HepG2 (cell line): ENCODE results near the gene TAF12. TPM values are rescaled to one million over a fixed set of nuclear protein-coding genes. Genes with fewer than 3 reads are reported as not detected.
A peak's percentile ranks its signal among the peaks of the same experiment; 100 is the strongest.

Source experiments
- CEBPZ ChIP-seq: IDR thresholded peaks from 2 replicates; pipeline ENCODE4 v1.6.1; 2012; ENCODE audit warnings: low read length, improper control_type of control experiment
- GMEB1 ChIP-seq: sonication (generic); formaldehyde crosslinking; IDR thresholded peaks from 2 replicates; pipeline ENCODE4 v1.5.1; 2020; ENCODE audit warnings: missing genetic modification reagents, mild to moderate bottlenecking, borderline replicate concordance
- HMGA1 ChIP-seq: sonication (generic); formaldehyde crosslinking; conservative IDR thresholded peaks from 2 replicates; pipeline ENCODE4 v1.4.0; 2020; ENCODE audit warnings: missing genetic modification reagents
- HNF4G ChIP-seq, 2 experiments: sonication (generic) in 1 of 2; formaldehyde crosslinking in 1 of 2; IDR thresholded peaks; 2 replicates each; pipeline versions ENCODE4 v1.4.0 to v1.6.1; 2011 to 2020; ENCODE audit warnings: borderline replicate concordance in 2 of 2, low read depth in 2 of 2, mild to moderate bottlenecking in 2 of 2, low read length in 1 of 2, missing genetic modification reagents in 1 of 2, moderate library complexity in 1 of 2
- HNRNPH1 ChIP-seq: fragments of 200-400 bp; formaldehyde crosslinking; optimal IDR thresholded peaks from 2 replicates; pipeline ENCODE3; 2017; ENCODE audit warnings: mild to moderate bottlenecking, low read depth, low read length
- IKZF1 ChIP-seq: fragments of 450-650 bp; IDR thresholded peaks from 2 replicates; pipeline ENCODE4 v1.7.1; 2016
- NFYC ChIP-seq: IDR thresholded peaks from 2 replicates; pipeline ENCODE4 v1.6.1; 2016; ENCODE audit warnings: missing genetic modification reagents, missing compliant biosample characterization
- POGZ ChIP-seq: sonication (generic); formaldehyde crosslinking; IDR thresholded peaks from 2 replicates; pipeline ENCODE4 v1.4.0; 2020; ENCODE audit warnings: mild to moderate bottlenecking, missing genetic modification reagents
- SKIL ChIP-seq: sonication (generic); formaldehyde crosslinking; IDR thresholded peaks from 2 replicates; pipeline ENCODE4 v1.8.0; 2022; ENCODE audit warnings: missing genetic modification reagents, mild to moderate bottlenecking, moderate library complexity, borderline replicate concordance
- SOX6 ChIP-seq, 2 experiments: fragments of 450-650 bp in 1 of 2; sonication (generic) in 1 of 2; formaldehyde crosslinking in 1 of 2; IDR thresholded peaks; 2 replicates each; pipeline versions ENCODE4 v1.4.0 to v1.6.1; 2017 to 2020; ENCODE audit warnings: antibody characterized with exemption in 1 of 2, mild to moderate bottlenecking in 1 of 2, missing genetic modification reagents in 1 of 2
- SRF ChIP-seq: IDR thresholded peaks from 2 replicates; pipeline ENCODE4 v1.6.1; 2011; ENCODE audit warnings: mild to moderate bottlenecking, low read depth, low read length, moderate library complexity
- STAT5B ChIP-seq: sonication (generic); formaldehyde crosslinking; IDR thresholded peaks from 2 replicates; pipeline ENCODE4 v1.4.0; 2020; ENCODE audit warnings: missing genetic modification reagents
- ZBTB14 ChIP-seq: sonication (generic); formaldehyde crosslinking; IDR thresholded peaks from 2 replicates; pipeline ENCODE4 v1.4.0; 2020; ENCODE audit warnings: missing genetic modification reagents
- ZMYM3 ChIP-seq: sonication (generic); formaldehyde crosslinking; IDR thresholded peaks from 2 replicates; pipeline ENCODE4 v1.5.1; 2020; ENCODE audit warnings: mild to moderate bottlenecking, missing genetic modification reagents
- ZNF12 ChIP-seq: sonication (generic); formaldehyde crosslinking; IDR thresholded peaks from 2 replicates; pipeline ENCODE4 v1.5.0; 2020; ENCODE audit warnings: missing genetic modification reagents
- ZNF3 ChIP-seq: IDR thresholded peaks from 2 replicates; pipeline ENCODE4 v1.7.0; 2017; ENCODE audit warnings: inconsistent platforms
- ZNF431 ChIP-seq: sonication (generic); formaldehyde crosslinking; IDR thresholded peaks from 2 replicates; pipeline ENCODE4 v1.9.0; 2022; ENCODE audit warnings: missing genetic modification reagents, low read depth, mild to moderate bottlenecking, borderline replicate concordance
- ZNF460 ChIP-seq: sonication (generic); formaldehyde crosslinking; IDR thresholded peaks from 2 replicates; pipeline ENCODE4 v1.5.1; 2020; ENCODE audit warnings: missing genetic modification reagents, mild to moderate bottlenecking, borderline replicate concordance
- ZNF510 ChIP-seq: sonication (generic); formaldehyde crosslinking; IDR thresholded peaks from 2 replicates; pipeline ENCODE4 v1.4.0; 2020; ENCODE audit warnings: low read depth, mild to moderate bottlenecking, missing genetic modification reagents
- ZNF569 ChIP-seq: sonication (generic); formaldehyde crosslinking; IDR thresholded peaks from 2 replicates; pipeline ENCODE4 v1.5.0; 2020; ENCODE audit warnings: mild to moderate bottlenecking, missing genetic modification reagents, moderate library complexity, borderline replicate concordance
- ZNF780A ChIP-seq: sonication (generic); formaldehyde crosslinking; IDR thresholded peaks from 2 replicates; pipeline ENCODE4 v1.8.0; 2022; ENCODE audit warnings: mild to moderate bottlenecking, missing genetic modification reagents, moderate library complexity
- ZZZ3 ChIP-seq: sonication (generic); formaldehyde crosslinking; IDR thresholded peaks from 2 replicates; pipeline ENCODE4 v1.4.0; 2020; ENCODE audit warnings: missing genetic modification reagents, mild to moderate bottlenecking, borderline replicate concordance
- polyA plus RNA-seq, 8 experiments: library from polyadenylated mRNA; depleted of rRNA in 3 of 8; stranded (reverse) in 7 of 8; unstranded in 1 of 8; fragments of >200 nt; fragmentation: Illumina TruSeq in 4 of 8; extraction: Trizol in 4 of 8; gene quantifications; 2 replicates each; pipeline versions ENCODE4 v1.2.1 to v1.2.3, GENCODE V29; 2011 to 2016; ENCODE audit warnings: low read depth in 4 of 8, missing spikeins in 1 of 8, mixed read lengths in 1 of 8; ENCODE audit not compliant: insufficient read depth in 1 of 8
- total RNA-seq, 5 experiments: library from RNA; depleted of rRNA; stranded (reverse); fragments of >200 nt; fragmentation: Illumina TruSeq; extraction: Trizol; gene quantifications; 2 replicates each; pipeline ENCODE4 v1.2.3, GENCODE V29; 2016; ENCODE audit warnings: low read depth in 1 of 5

Gene TAF12
- total and polyA plus RNA-seq, 2 of the 13 experiments (the other 11 are each of a cell fraction or from before 2014, with no cell fraction given): 16.3 to 17.1 TPM

GRCh38 chr1:28646040-28646439 lies 3.2 kb upstream of the TAF12 start (continued):
- TF ChIP-seq ZNF12 (CRISPR knock-in tag) (0 out of 2 replicates have a peak, but pooled peaks have one; percentile 18), ZNF510 (CRISPR knock-in tag) (no peak), HMGA1 (CRISPR knock-in tag) (no peak), ZNF780A (no peak), HNRNPH1 (no peak), CEBPZ (no peak), SOX6 (IDR thresholded peaks at IDR 0.05) (no peak), SOX6 (CRISPR knock-in tag; IDR thresholded peaks at IDR 0.05) (no peak), ZNF3 (CRISPR knock-in tag) (peak; percentile 86), ZNF460 (CRISPR knock-in tag) (no peak), GMEB1 (CRISPR knock-in tag) (no peak), ZMYM3 (CRISPR knock-in tag) (0 out of 2 replicates have a peak, but pooled peaks have one; percentile 14), ZNF431 (no peak), ZBTB14 (CRISPR knock-in tag) (no peak), STAT5B (CRISPR knock-in tag) (no peak), SKIL (no peak), HNF4G (IDR thresholded peaks at IDR 0.05; ENCODE audit: borderline replicate concordance, low read depth, low read length) (no peak), HNF4G (CRISPR knock-in tag; IDR thresholded peaks at IDR 0.05; ENCODE audit: borderline replicate concordance, low read depth) (no peak), NFYC (CRISPR knock-in tag) (no peak), IKZF1 (no peak), ZZZ3 (CRISPR knock-in tag) (no peak), SRF (no peak), POGZ (CRISPR knock-in tag) (no peak), ZNF569 (CRISPR knock-in tag) (no peak)
